NT2/D1 (cell line): ENCODE results near the gene PTPDC1.

Experiments
- YY1 ChIP-seq: IDR thresholded peaks from 2 replicates; pipeline ENCODE4 v1.6.1; 2011; ENCODE audit not compliant: insufficient read length, insufficient read depth
- ZNF274 ChIP-seq: IDR thresholded peaks from 2 replicates; pipeline ENCODE4 v1.6.1; 2011; ENCODE audit warnings: mild to moderate bottlenecking, low read depth, low read length

DNA sequence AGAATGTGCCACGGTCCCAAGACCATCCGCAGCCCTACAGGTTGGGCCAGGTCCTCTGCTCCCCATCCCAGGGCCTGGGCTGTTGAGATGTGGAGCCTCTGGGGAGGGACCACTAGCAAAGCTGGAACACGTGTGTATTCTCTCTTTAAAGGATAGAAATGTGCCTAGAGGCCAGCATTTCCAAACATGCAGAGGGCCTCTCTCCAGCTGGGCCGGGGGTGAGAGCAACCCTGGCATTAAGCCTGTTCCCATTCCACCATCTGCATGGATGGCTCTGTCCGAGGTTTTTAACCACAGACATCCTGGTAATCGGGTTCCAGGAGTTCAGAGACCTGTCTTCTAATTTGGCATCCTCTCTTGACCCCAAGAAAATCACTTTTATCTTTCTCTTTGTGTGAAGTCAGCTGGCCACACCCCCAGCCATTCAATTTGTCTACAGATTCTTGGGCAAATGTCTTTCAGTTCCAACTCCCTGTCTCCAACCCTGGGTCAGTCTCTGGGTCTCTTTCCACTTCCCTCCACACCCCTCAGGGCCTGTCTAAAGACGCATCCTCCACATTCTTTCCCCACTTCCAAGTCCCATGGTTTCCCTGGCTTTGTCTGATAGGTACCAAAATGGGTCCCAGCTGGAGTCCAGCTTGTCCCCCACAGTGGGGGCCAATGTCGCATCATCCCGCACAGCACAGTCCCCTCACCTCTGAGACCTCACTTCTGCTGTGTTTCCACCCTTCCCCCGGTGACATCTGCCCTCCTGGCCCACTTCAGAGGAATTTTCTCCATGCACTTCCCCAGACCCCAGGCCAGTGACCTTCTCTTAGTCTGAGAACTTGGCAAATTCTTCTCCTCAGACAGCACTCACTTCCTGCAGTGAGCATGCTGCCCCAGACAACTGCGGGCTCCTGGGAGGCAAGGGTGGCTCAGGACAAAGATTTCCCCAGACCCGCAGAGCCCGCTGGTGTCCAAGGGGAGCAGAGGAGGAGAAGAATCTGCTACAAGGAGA is 56.8 kb downstream of the PTPDC1 start:
- no peak for TF ChIP-seq YY1
- TF ChIP-seq ZNF274: no peak
